HG02970 (cell line): Measurements from ENCODE around the gene ADGRV1.
"Not testable (repeated sequence)": the region's sequence is repeated elsewhere in the genome, so short reads cannot be mapped to it uniquely, and the experiment has no call there.

ENCODE experiments used
- ATAC-seq: cut with Tn5 transposase; IDR thresholded peaks from one replicate; pipeline ENCODE4 v1.9.1; 2021; ENCODE audit warnings: mild to moderate bottlenecking, moderate library complexity, moderate number of reproducible peaks; ENCODE audit not compliant: unreplicated experiment, low FRiP score

ADGRV1 gene

DNA sequence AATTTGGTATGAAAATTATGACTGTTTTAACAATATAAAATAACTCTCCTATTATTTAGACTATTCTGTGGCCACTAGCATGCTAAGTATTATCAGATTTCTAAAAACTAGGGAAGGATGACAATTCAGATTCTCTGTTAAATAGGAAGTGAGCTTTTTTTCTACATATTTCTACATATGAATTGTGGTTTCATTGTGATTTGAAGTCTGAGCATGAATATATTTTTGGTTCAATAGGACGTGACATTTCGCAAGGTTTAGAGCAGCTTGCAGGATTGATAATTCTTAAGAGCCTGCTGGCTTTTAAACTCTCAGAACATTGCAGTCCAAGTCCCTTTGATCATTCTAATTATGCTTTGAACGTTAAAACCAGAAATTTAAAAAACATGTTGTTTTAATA, 82.9 kb downstream of the ADGRV1 start:
- ATAC-seq = no peak

GRCh38 chr5:90642706-90643229, 84.2 kb downstream of the ADGRV1 start:
- no peak for ATAC-seq

DNA sequence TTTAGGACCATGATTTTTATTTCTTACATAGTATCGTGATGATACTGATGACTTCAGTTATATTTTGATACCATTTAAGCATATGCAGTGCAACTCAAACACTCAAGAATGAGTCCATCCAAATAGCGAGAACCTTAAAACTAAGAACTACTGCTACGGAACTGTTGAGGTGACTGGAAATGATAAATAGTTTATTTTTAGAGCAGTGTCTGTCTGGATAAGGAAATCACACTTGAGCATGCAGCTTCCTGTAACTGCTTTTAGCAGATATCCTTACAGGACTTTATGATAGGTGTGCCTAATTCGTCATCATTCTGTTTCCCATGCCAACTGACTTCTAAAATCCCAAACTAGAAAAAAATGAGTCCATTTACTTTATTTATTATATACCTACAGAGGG, 85.5 kb downstream of the ADGRV1 start:
- ATAC-seq = no peak

DNA sequence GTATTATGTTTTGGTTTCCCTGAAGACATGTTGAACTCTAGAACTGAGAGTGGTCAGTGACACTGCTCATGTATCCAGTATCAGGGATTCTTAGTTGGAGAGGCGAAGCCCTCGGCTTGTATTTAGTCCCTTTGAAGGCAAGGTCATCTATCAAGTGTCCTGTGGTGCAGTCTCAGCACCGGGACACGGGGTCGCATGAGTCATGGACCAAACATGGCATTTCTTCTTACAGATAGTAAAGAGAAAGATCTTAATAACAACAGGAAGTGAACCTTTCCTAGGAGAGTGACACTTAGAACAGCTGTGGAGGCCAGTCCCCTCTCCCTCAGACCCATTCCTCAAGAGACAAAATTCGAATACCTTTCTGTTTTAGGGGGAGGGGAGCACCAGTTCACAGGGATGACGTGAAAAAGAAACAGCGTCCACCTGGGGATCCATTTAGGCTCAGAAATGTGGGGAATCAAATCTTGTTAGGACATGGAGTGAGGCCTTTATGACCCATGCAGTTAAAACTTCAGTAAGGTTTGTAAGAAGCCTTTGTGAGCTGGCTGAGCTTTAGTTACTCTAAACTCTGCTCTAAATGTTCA, 86.5 kb downstream of the ADGRV1 start:
- no peak for ATAC-seq

GRCh38 chr5:90650767-90651166, 92.2 kb downstream of the ADGRV1 start:
- ATAC-seq = no peak

GRCh38 chr5:90654215-90654614, 95.6 kb downstream of the ADGRV1 start:
- ATAC-seq = no peak

- ATAC-seq = no peak
These were observed 96.8 kb downstream of the ADGRV1 start for GRCh38 chr5:90655423-90655822.

GRCh38 chr5:90657030-90657429, 98.4 kb downstream of the ADGRV1 start:
- ATAC-seq = no peak

DNA sequence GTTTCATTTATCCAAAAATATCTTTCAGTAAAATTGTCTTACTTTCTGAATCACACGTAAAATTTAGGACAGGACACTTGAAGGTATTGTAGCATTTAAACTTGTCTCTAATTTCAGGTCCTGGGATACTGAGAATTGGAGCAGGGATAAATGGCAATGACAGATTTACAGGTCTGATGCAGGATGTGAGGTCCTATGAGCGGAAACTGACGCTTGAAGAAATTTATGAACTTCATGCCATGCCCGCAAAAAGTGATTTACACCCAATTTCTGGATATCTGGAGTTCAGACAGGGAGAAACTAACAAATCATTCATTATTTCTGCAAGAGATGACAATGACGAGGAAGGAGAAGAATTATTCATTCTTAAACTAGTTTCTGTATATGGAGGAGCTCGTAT, 99.2 kb downstream of the ADGRV1 start:
- ATAC-seq = no peak

DNA sequence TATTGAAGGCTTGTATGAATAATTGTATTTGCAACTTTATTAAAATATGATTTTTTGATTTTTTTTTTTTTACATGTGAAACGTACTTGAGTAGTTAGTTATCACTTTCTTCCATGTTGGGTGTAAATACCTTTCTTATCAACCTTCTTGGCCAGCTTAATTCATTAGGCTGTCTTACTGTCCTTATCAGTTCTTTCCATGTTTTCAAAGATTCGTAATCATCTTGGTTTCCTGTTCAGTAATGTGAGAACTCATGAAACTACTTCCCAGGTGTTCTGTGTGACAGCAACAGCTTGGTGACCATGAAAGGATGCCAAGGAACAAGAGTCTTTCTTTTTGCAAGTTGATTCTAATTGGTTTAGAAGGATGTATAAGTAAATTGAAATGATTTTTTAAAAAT, 100.0 kb downstream of the ADGRV1 start:
- no peak for ATAC-seq

- ATAC-seq = not testable (repeated sequence)
These were observed 109.5 kb downstream of the ADGRV1 start for GRCh38 chr5:90668079-90668565.

DNA sequence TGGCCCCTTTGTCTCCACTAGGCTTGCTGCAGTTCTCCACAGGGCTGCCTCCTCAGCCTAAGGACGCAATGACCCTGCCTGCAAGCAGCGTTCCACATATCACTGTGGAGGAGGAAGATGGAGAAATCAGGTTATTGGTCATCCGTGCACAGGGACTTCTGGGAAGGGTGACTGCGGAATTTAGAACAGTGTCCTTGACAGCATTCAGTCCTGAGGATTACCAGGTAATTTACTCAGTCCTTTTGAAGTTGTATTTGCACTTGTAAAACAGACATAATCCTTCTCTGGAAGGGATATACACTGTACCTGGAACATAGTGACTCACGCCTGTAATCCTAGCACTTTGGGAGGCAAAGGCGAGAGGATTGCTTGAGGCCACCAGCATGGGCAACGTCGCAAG, 116.6 kb downstream of the ADGRV1 start:
- ATAC-seq = no peak

DNA sequence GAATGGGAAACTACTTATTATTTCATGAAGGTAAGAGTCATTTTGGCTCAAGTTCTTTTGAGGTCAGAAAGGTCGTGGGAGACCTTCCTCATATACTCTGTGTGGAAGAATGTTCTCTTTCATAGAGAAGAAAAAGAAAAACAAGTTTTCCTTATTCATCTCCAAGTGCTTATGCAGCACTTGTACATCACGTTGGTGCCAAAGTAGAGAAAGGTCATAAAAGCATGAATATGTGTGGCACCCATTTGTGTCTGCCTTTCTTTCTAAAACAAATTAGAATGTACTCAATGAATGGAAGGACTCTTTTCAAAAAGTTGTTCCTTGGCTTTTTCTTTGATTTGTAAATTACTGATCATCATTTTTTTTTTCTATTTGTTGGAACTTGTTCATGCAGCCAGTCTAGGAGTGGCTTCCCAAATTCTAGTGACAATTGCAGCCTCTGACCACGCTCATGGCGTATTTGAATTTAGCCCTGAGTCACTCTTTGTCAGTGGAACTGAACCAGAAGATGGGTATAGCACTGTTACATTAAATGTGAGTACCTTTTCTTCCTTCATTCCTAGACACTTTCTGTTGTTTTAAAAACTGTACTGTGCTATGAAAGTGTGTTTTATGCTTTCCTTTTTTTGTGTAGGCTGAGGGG, 122.4 kb downstream of the ADGRV1 start:
- ATAC-seq = no peak

DNA sequence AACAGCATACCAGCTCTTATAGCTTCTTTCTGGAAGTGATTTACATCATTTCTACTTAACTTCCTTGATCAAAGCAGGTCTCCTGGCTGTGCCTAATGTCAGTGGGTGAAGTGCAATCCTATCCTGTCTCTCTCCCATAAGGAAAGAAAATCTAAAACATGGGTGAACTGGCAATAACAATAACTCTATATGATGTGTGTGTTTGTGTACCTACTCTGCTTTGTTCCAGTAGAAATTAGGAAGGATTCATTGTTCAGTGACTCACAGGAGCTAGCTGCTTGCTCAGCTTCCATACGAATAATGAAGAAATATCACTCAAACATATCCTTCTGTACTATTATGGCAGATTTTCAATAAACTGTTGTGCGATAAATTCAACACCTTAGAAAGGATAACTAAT, 123.7 kb downstream of the ADGRV1 start:
- ATAC-seq = no peak

- no peak for ATAC-seq
These were observed 126.9 kb downstream of the ADGRV1 start for GRCh38 chr5:90685425-90686022.

- ATAC-seq = not testable (repeated sequence)
These were observed 127.8 kb downstream of the ADGRV1 start for GRCh38 chr5:90686363-90686762.

- not testable (repeated sequence) for ATAC-seq
These were observed 128.9 kb downstream of the ADGRV1 start for GRCh38 chr5:90687458-90687857.

DNA sequence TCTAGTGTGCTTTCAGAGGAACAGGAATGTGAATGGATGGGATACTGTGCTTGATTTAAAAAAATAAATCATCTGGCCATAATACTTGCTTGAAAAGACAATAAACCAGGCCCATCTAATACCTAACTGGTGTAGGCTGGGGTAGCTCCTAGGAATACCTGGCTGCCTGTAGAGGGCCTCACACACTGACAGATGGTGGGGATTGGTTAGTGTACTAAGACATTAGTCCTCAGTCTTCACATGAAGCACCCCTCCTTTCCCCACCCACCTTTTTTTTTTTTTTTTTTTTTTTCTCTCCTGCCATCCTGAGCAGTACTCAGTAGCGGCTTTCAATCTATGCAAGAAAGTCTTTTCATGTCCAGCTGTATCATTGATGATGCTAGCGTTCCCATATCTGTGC, 130.5 kb downstream of the ADGRV1 start:
- ATAC-seq = no peak

- ATAC-seq = no peak
These were observed 131.7 kb downstream of the ADGRV1 start for GRCh38 chr5:90690307-90690706.

DNA sequence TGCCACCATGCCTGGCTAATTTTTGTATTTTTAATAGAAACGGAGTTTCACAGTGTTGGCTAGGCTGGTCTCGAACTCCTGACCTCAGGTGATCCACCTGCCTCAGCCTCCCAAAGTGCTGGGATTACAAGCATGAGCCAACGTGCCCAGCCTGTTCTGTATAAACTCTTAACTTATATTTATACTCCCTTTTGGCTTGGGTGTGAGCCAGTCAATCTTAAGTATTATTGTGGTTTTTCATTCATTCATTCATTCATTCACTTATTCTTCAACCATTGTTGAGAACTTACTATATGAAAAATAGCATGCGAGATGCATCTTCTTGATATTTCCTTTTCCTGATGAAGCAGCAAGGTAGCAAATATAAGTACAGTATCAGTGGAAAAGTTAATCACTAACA, 132.9 kb downstream of the ADGRV1 start:
- no peak for ATAC-seq

- ATAC-seq = no peak
These were observed 137.6 kb downstream of the ADGRV1 start for GRCh38 chr5:90696153-90696552.

GRCh38 chr5:90700299-90700698, 141.7 kb downstream of the ADGRV1 start:
- no peak for ATAC-seq
